Measurements from ENCODE around the gene STRN4.

Gene STRN4

GRCh38 chr19:46698395-46699321, 47.6 kb downstream of the STRN4 start:
- H3K4me3 ChIP-seq (ENCODE audit: control insufficient read depth, low read depth, low read length) = no peak overlapping the region
- no peak for TF ChIP-seq CTCF (IDR thresholded peaks at IDR 0.05; ENCODE audit: control insufficient read depth, insufficient read depth, low read depth, low read length, missing control alignments)
- no peak for DNase-seq (ENCODE audit: low read depth)

GRCh38 chr19:46697204-46697960, 48.9 kb downstream of the STRN4 start:
- H3K4me3 ChIP-seq (ENCODE audit: control insufficient read depth, low read depth, low read length) = no peak overlapping the region
- DNase-seq (ENCODE audit: low read depth) = no peak
- no peak for TF ChIP-seq CTCF (IDR thresholded peaks at IDR 0.05; ENCODE audit: control insufficient read depth, insufficient read depth, low read depth, low read length, missing control alignments)

GRCh38 chr19:46696866-46697203, 49.4 kb downstream of the STRN4 start:
- no peak for DNase-seq (ENCODE audit: low read depth)
- TF ChIP-seq CTCF (IDR thresholded peaks at IDR 0.05; ENCODE audit: control insufficient read depth, insufficient read depth, low read depth, low read length, missing control alignments) = no peak
- no peak overlapping the region for H3K4me3 ChIP-seq (ENCODE audit: control insufficient read depth, low read depth, low read length)

GRCh38 chr19:46696052-46696451, 50.2 kb downstream of the STRN4 start:
- no peak overlapping the region for H3K4me3 ChIP-seq (ENCODE audit: control insufficient read depth, low read depth, low read length)
- no peak for DNase-seq (ENCODE audit: low read depth)
- no peak for TF ChIP-seq CTCF (IDR thresholded peaks at IDR 0.05; ENCODE audit: control insufficient read depth, insufficient read depth, low read depth, low read length, missing control alignments)

GRCh38 chr19:46693760-46694159, 52.5 kb downstream of the STRN4 start:
- no peak overlapping the region for H3K4me3 ChIP-seq (ENCODE audit: control insufficient read depth, low read depth, low read length)
- DNase-seq (ENCODE audit: low read depth) = no peak
- TF ChIP-seq CTCF (IDR thresholded peaks at IDR 0.05; ENCODE audit: control insufficient read depth, insufficient read depth, low read depth, low read length, missing control alignments) = no peak

GRCh38 chr19:46692918-46693722, 53.1 kb downstream of the STRN4 start:
- no peak for DNase-seq (ENCODE audit: low read depth)
- H3K4me3 ChIP-seq (ENCODE audit: control insufficient read depth, low read depth, low read length) = no peak overlapping the region
- TF ChIP-seq CTCF (IDR thresholded peaks at IDR 0.05; ENCODE audit: control insufficient read depth, insufficient read depth, low read depth, low read length, missing control alignments) = no peak

All from AG09309 (cell line).